B cell (primary cell): ENCODE measurements around the gene TOMM40L. TPM values are rescaled to one million over a fixed set of nuclear protein-coding genes. Genes with fewer than 3 reads are reported as not detected.

ENCODE experiments used
- ATAC-seq: fragments of 200-7000 bp; cut with Tn5 transposase; one replicate; pipeline ENCODE4 v1.10.0; 2021; ENCODE audit warnings: low read depth, mild to moderate bottlenecking, moderate number of reproducible peaks, moderate library complexity
- CTCF ChIA-PET: fragments of 350-600 bp; sonication (Branson Sonifier 250); formaldehyde crosslinking; loops from one replicate; lab custom pipeline; 2021; ENCODE audit warnings: antibody characterized with exemption, inconsistent platforms; lab: Charles Lee
- POLR2A ChIA-PET: fragments of 350-600 bp; sonication (Branson Sonifier 250); formaldehyde crosslinking; loops from one replicate; lab custom pipeline; 2021; ENCODE audit warnings: antibody characterized with exemption; lab: Charles Lee
- DNase-seq: peaks from one replicate; pipeline ENCODE4 v3.0.0; 2013
- H2AFZ ChIP-seq: 2 replicates; pipeline ENCODE4 v1.6.1; 2012; ENCODE audit warnings: mild to moderate bottlenecking, low read depth, low read length; ENCODE audit not compliant: insufficient read depth, poor library complexity, severe bottlenecking
- H3K27ac ChIP-seq, 2 donors: 1 replicate in 1 of 2; 2 replicates in 1 of 2; pipeline ENCODE4 v1.5.1; 2012 to 2013; ENCODE audit warnings: low read length in 2 of 2, mild to moderate bottlenecking in 2 of 2, moderate library complexity in 1 of 2
- H3K27me3 ChIP-seq, 4 experiments: fragments of 200-600 bp in 1 of 4; sonication (generic) in 1 of 4; replicated peaks in 1 of 4; 1 replicate in 2 of 4; 2 replicates in 2 of 4; pipeline versions ENCODE4 v1.6.1 to v1.7.0; 2013 to 2016; ENCODE audit warnings: low read length in 3 of 4, mild to moderate bottlenecking in 2 of 4, mixed read lengths in 1 of 4, moderate library complexity in 1 of 4; ENCODE audit not compliant: insufficient read depth in 4 of 4, control insufficient read depth in 3 of 4; ENCODE audit errors: control extremely low read depth in 1 of 4
- H3K36me3 ChIP-seq, 2 experiments: replicated peaks in 1 of 2; 1 replicate in 1 of 2; 2 replicates in 1 of 2; pipeline versions ENCODE4 v1.6.1 to v1.7.1; 2013; ENCODE audit warnings: low read length in 1 of 2; ENCODE audit not compliant: insufficient read depth in 2 of 2, control insufficient read depth in 1 of 2; ENCODE audit errors: control extremely low read depth in 1 of 2, extremely low read depth in 1 of 2
- H3K4me1 ChIP-seq, 2 donors: fragments of 200-600 bp in 1 of 2; sonication (generic) in 1 of 2; 1 replicate in 1 of 2; 2 replicates in 1 of 2; pipeline versions ENCODE4 v1.5.1 to v1.6.1; 2013 to 2017; ENCODE audit warnings: low read length in 2 of 2; ENCODE audit not compliant: control insufficient read depth in 2 of 2, insufficient read depth in 2 of 2
- H3K4me2 ChIP-seq: replicated peaks from 2 replicates; pipeline ENCODE3; 2012; ENCODE audit warnings: mild to moderate bottlenecking, low read depth, low read length; ENCODE audit not compliant: poor library complexity, severe bottlenecking
- H3K4me3 ChIP-seq, 5 experiments: fragments of 200-600 bp in 1 of 5; sonication (generic) in 1 of 5; 1 replicate in 3 of 5; 2 replicates in 2 of 5; pipeline versions ENCODE4 v1.5.1 to v1.7.0; 2011 to 2016; ENCODE audit warnings: low read length in 4 of 5, mild to moderate bottlenecking in 4 of 5, low read depth in 2 of 5, control low read depth in 1 of 5, moderate library complexity in 1 of 5; ENCODE audit not compliant: insufficient read depth in 1 of 5; ENCODE audit errors: control extremely low read depth in 1 of 5, extremely low read depth in 1 of 5
- H3K79me2 ChIP-seq: fragments of 200-600 bp; sonication (generic); one replicate; pipeline ENCODE4 v1.6.0; 2016; ENCODE audit warnings: low read length; ENCODE audit not compliant: control insufficient read depth, insufficient read depth
- H3K9ac ChIP-seq: fragments of 200-600 bp; sonication (generic); 2 replicates; pipeline ENCODE4 v1.6.1; 2017; ENCODE audit warnings: mild to moderate bottlenecking, low read length, moderate library complexity
- H3K9me3 ChIP-seq, 3 donors: one replicate each; pipeline versions ENCODE4 v1.6.1 to v1.7.1; 2013; ENCODE audit warnings: low read length in 2 of 3; ENCODE audit not compliant: control insufficient read depth in 2 of 3, insufficient read depth in 1 of 3; ENCODE audit errors: control extremely low read depth in 1 of 3
- H4K20me1 ChIP-seq: 2 replicates; pipeline ENCODE4 v1.6.0; 2012; ENCODE audit warnings: mild to moderate bottlenecking, low read length; ENCODE audit not compliant: insufficient read depth, control insufficient read depth, poor library complexity, severe bottlenecking
- H3K27ac Mint-ChIP-seq: one replicate; pipeline ENCODE4 v1.8.0; 2021; ENCODE audit warnings: mixed read lengths
- H3K27me3 Mint-ChIP-seq: one replicate; pipeline ENCODE4 v1.8.0; 2021; ENCODE audit warnings: mixed read lengths
- H3K4me1 Mint-ChIP-seq: one replicate; pipeline ENCODE4 v1.8.0; 2021; ENCODE audit warnings: mixed read lengths
- H3K4me3 Mint-ChIP-seq: one replicate; pipeline ENCODE4 v1.8.0; 2021; ENCODE audit warnings: mixed read lengths
- H3K9me3 Mint-ChIP-seq: one replicate; pipeline ENCODE4 v1.8.0; 2022; ENCODE audit warnings: mixed read lengths; ENCODE audit not compliant: insufficient read depth
- EZH2 ChIP-seq: IDR thresholded peaks from 2 replicates; pipeline ENCODE4 v1.6.1; 2012; ENCODE audit warnings: borderline replicate concordance, low read depth, mild to moderate bottlenecking, moderate library complexity, low read length; ENCODE audit not compliant: insufficient read depth, poor library complexity, severe bottlenecking
- WGBS: methylation state at CpG from one replicate; pipeline ENCODE4 v1.1.5; 2013; ENCODE audit warnings: missing lambda C conversion rate; ENCODE audit not compliant: insufficient coverage; 5-methylcytosine and 5-hydroxymethylcytosine counted together
- intact Hi-C: fragments of 100-400 bp; cut with micrococcal nuclease; formaldehyde crosslinking; loops from one replicate; pipeline ENCODE4 v1.10.0; 2022
- polyA plus RNA-seq: library from polyadenylated mRNA; depleted of rRNA; stranded (reverse); fragments of >200 nt; gene quantifications from 2 replicates; pipeline ENCODE4 v1.2.3, GENCODE V29; 2012
- total RNA-seq, 2 donors: library from RNA; stranded (reverse); fragments of 120-200 nt in 1 of 2; gene quantifications; 1 replicate in 1 of 2; 2 replicates in 1 of 2; pipeline versions ENCODE4 v1.2.3 to v1.2.4, GENCODE V29; 2013 to 2022
- TF ChIP-seq, protein P1 (sequence below): fragments of 200-600 bp; IDR thresholded peaks from one replicate; pipeline ENCODE4 v1.8.0; 2022; ENCODE audit warnings: antibody characterized with exemption, mild to moderate bottlenecking

Gene TOMM40L
- total and polyA plus RNA-seq, 2 donors (not counting 1 experiment from before 2014, with no cell fraction given): 6.5 to 9.2 TPM

GRCh38 chr1:161196111-161196510 is 29.7 kb upstream of the TOMM40L start:
- Mint-ChIP-seq H3K27me3 (no peaks in the 10 kb centered on the region), H3K27ac (peak overlapping the region; percentile 50), H3K4me1 (peaks cover 46% of the 10 kb centered on the region), H3K9me3 (no peaks in the 10 kb centered on the region), H3K4me3 (no peak overlapping the region)
- H3K4me2 ChIP-seq: no peak overlapping the region
- WGBS: 100% methylated on average over 6 of the region's 7 CpGs
- POLR2A ChIA-PET: no interaction called here
- no peaks in the 10 kb centered on the region for H3K9me3 ChIP-seq
- DNase-seq (no peak), ATAC-seq (no peak)
- H3K4me3 ChIP-seq: no peak overlapping the region
- TF ChIP-seq EZH2: no peak
- TF ChIP-seq, protein P1, sequence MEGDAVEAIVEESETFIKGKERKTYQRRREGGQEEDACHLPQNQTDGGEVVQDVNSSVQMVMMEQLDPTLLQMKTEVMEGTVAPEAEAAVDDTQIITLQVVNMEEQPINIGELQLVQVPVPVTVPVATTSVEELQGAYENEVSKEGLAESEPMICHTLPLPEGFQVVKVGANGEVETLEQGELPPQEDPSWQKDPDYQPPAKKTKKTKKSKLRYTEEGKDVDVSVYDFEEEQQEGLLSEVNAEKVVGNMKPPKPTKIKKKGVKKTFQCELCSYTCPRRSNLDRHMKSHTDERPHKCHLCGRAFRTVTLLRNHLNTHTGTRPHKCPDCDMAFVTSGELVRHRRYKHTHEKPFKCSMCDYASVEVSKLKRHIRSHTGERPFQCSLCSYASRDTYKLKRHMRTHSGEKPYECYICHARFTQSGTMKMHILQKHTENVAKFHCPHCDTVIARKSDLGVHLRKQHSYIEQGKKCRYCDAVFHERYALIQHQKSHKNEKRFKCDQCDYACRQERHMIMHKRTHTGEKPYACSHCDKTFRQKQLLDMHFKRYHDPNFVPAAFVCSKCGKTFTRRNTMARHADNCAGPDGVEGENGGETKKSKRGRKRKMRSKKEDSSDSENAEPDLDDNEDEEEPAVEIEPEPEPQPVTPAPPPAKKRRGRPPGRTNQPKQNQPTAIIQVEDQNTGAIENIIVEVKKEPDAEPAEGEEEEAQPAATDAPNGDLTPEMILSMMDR: no peak
- no peak overlapping the region for H3K9ac ChIP-seq
- no peaks in the 10 kb centered on the region for H4K20me1 ChIP-seq
- CTCF ChIA-PET: interaction anchor here (2.1 to 2.3 kb wide), 3 partner anchors 10 to 29 kb away, joined by 5 to 13 read pairs (median 6); no protein-coding TSS in a partner anchor
- peaks cover 20% of the 10 kb centered on the region for H3K79me2 ChIP-seq
- H3K27ac ChIP-seq: no peak overlapping the region
- peaks cover 40 to 56% of the 10 kb centered on the region in 2 donors for H3K4me1 ChIP-seq
- no peaks in the 10 kb centered on the region for H3K27me3 ChIP-seq
- no peaks in the 10 kb centered on the region for H3K36me3 ChIP-seq
- intact Hi-C loops: no loop called here
- no peak overlapping the region for H2AFZ ChIP-seq

DNA sequence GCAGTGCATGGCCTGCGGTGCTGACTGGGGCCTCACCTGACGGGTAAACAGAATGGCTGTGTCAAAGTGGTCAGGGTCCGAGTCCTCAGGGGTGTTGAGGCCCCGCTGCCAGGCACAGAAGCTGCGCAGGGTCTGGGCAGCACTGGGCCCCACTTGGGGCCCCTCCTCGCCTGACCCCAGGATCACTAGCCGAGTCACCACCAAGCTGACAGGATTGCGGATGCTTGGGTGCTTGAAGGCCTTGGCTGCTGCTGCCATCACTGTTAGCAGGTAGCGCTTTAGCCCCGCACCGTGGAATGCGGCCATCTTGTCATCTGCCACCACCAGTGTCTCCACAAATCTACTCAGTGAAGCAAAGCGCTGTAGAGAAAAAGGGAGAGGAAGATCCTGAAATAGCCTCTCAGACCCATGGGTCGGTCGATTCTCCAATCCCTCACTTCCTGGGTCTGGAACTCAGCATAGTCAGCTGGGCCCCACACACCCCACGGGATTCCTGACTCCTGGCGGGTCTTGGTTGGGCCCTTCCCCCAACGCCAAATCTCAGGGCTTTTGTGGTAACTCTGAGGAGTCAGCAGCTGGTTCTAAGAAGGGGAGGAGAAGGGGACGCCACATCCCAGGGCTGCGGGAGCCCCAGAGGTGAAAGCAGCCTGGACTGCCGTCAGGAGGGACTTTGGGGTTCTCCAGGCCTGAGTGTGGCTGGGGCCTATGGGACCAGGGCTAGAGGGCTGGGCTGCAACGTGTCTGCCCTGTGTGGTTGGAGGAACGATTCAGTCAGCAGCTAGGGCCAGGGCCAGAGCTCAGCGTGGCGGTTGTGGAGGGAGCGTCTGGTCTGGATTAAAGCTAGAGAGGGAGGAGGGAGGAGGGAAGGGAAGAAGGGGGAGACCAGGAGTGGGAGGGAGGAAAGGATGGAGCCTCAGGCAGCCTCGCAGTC is 29.1 kb upstream of the TOMM40L start:
- POLR2A ChIA-PET: no interaction called here
- Histone ChIP-seq H3K9me3 (no peaks in the 10 kb centered on the region), H4K20me1 (no peaks in the 10 kb centered on the region), H2AFZ (no peak overlapping the region), H3K4me3 (no peak overlapping the region), H3K79me2 (peaks cover 20% of the 10 kb centered on the region), H3K27ac (no peak overlapping the region), H3K9ac (no peak overlapping the region), H3K27me3 (no peaks in the 10 kb centered on the region), H3K4me2 (no peak overlapping the region), H3K4me1 (peaks cover 46 to 61% of the 10 kb centered on the region in 2 donors), H3K36me3 (no peaks in the 10 kb centered on the region)
- CTCF ChIA-PET: interaction anchor here (0.7 kb wide), 1 partner anchor 11 kb away, joined by 3 read pairs; no protein-coding TSS in a partner anchor
- Mint-ChIP-seq H3K9me3 (no peaks in the 10 kb centered on the region), H3K4me1 (peaks cover 51% of the 10 kb centered on the region), H3K4me3 (no peak overlapping the region), H3K27ac (no peak overlapping the region), H3K27me3 (no peaks in the 10 kb centered on the region)
- TF ChIP-seq, protein P1: no peak
- TF ChIP-seq EZH2: no peak
- WGBS: 92% methylated on average over 20 of the region's 27 CpGs
- ATAC-seq (no peak), DNase-seq (no peak)
- intact Hi-C loops: no loop called here
